GM12878 (cell line): ENCODE measurements around the gene EFCAB9. TPM values are rescaled to one million over a fixed set of nuclear protein-coding genes. Genes with fewer than 3 reads are reported as not detected.

Experiments
- ATAC-seq: fragments of 200-7000 bp; cut with Tn5 transposase; 3 replicates; pipeline ENCODE4 v1.9.1; 2020; ENCODE audit warnings: mild to moderate bottlenecking, moderate library complexity
- BruUV-seq: library from RNA; stranded (reverse); fragments of 400-500 nt; replicated peaks from 2 replicates; lab custom pipeline; 2021; lab: Mats Ljungman, UMichigan
- CTCF ChIA-PET: fragments of 300-600 bp; sonication (Branson Sonifier 250); formaldehyde crosslinking; extraction: SDS; loops from one replicate; lab custom pipeline; 2021; ENCODE audit warnings: inconsistent platforms; lab: Yijun Ruan, JAX
- POLR2A ChIA-PET: fragments of 350-600 bp; formaldehyde crosslinking; extraction: SDS; loops from one replicate; lab custom pipeline; 2021; ENCODE audit warnings: inconsistent platforms; lab: Charles Lee
- RAD21 ChIA-PET: fragments of 300-600 bp; sonication (Branson Sonifier 250); formaldehyde crosslinking; loops from one replicate; lab custom pipeline; 2023; ENCODE audit warnings: antibody characterized with exemption; ENCODE audit not compliant: unreplicated experiment; lab: Charles Lee
- SMC1A ChIA-PET: fragments of 300-600 bp; sonication (Branson Sonifier 250); formaldehyde crosslinking; loops from one replicate; lab custom pipeline; 2023; ENCODE audit not compliant: unreplicated experiment, uncharacterized antibody; lab: Charles Lee
- DNase-seq: peaks from one replicate; pipeline ENCODE4 v3.0.0-alpha.2; 2011; ENCODE audit warnings: low read depth, low spot score
- FAIRE-seq: peaks from 3 replicates; lab custom pipeline; 2011; peaks lifted over from hg19 to GRCh38; lab: Jason Lieb, UNC
- H2AFZ ChIP-seq: 2 replicates; pipeline ENCODE4 v1.6.0; 2011; ENCODE audit warnings: low read depth, low read length, control low read depth; ENCODE audit not compliant: control insufficient read depth
- H3K27ac ChIP-seq: 2 replicates; pipeline ENCODE4 v1.5.1; 2011; ENCODE audit warnings: control low read depth; ENCODE audit not compliant: control insufficient read depth, insufficient read depth
- H3K27me3 ChIP-seq, 2 experiments: replicated peaks in 1 of 2; 2 replicates each; pipeline versions ENCODE4 v1.6.0 to v1.6.1; 2011; ENCODE audit warnings: low read length in 1 of 2; ENCODE audit not compliant: control insufficient read depth in 2 of 2, insufficient read depth in 2 of 2
- H3K36me3 ChIP-seq, 2 experiments: 2 replicates each; pipeline ENCODE4 v1.5.1; 2011; ENCODE audit warnings: low read length in 1 of 2; ENCODE audit not compliant: control insufficient read depth in 2 of 2, insufficient read depth in 2 of 2
- H3K4me1 ChIP-seq: 2 replicates; pipeline ENCODE4 v1.6.1; 2011; ENCODE audit warnings: mild to moderate bottlenecking, low read length, moderate library complexity, mixed read lengths; ENCODE audit not compliant: control insufficient read depth, insufficient read depth
- H3K4me2 ChIP-seq: 2 replicates; pipeline ENCODE4 v1.6.0; 2011; ENCODE audit warnings: control low read depth; ENCODE audit not compliant: control insufficient read depth, insufficient read depth
- H3K4me3 ChIP-seq: fragments of 200-600 bp; sonication (generic); 2 replicates; pipeline ENCODE4 v1.5.1; 2016
- H3K79me2 ChIP-seq: 2 replicates; pipeline ENCODE4 v1.6.0; 2011; ENCODE audit warnings: low read length; ENCODE audit not compliant: control insufficient read depth, insufficient read depth
- H3K9ac ChIP-seq: 2 replicates; pipeline ENCODE4 v1.8.0; 2011; ENCODE audit warnings: low read length, control low read depth, mixed read lengths; ENCODE audit not compliant: control insufficient read depth, insufficient read depth
- H3K9me3 ChIP-seq: replicated peaks from 3 replicates; pipeline ENCODE4 v1.5.1; 2011; ENCODE audit warnings: mild to moderate bottlenecking, low read length; ENCODE audit not compliant: control insufficient read depth, insufficient read depth
- H4K20me1 ChIP-seq: 2 replicates; pipeline ENCODE4 v1.6.0; 2011; ENCODE audit not compliant: control insufficient read depth, insufficient read depth
- HDGF ChIP-seq: fragments of 450-650 bp; IDR thresholded peaks from 2 replicates; pipeline ENCODE4 v1.6.1; 2016; ENCODE audit warnings: antibody characterized with exemption
- MTA3 ChIP-seq: IDR thresholded peaks from 2 replicates; pipeline ENCODE4 v1.6.1; 2012; ENCODE audit warnings: low read length, inconsistent platforms, borderline replicate concordance
- RAD51 ChIP-seq: fragments of 450-650 bp; IDR thresholded peaks from 2 replicates; pipeline ENCODE4 v1.6.1; 2016; ENCODE audit warnings: moderate library complexity, mild to moderate bottlenecking, inconsistent platforms
- ZNF384 ChIP-seq: IDR thresholded peaks from 2 replicates; pipeline ENCODE4 v1.6.1; 2012; ENCODE audit warnings: low read depth, mild to moderate bottlenecking, low read length, improper control_type of control experiment, borderline replicate concordance
- WGBS: methylation state at CpG from one replicate; pipeline ENCODE4 v1.1.6; 2016; ENCODE audit warnings: low lambda C conversion rate; ENCODE audit not compliant: insufficient replicate concordance, insufficient coverage; ENCODE audit errors: missing lambda C conversion rate; 5-methylcytosine and 5-hydroxymethylcytosine counted together
- in situ Hi-C: fragments of 300-500 bp; cut with MboI; formaldehyde crosslinking; loops from 9 replicates; pipeline ENCODE4 v1.14.3; 2018; ENCODE audit warnings: mixed read lengths
- intact Hi-C: fragments of 100-400 bp; cut with micrococcal nuclease; formaldehyde crosslinking; loops from one replicate; pipeline ENCODE4 v1.14.2; 2022; ENCODE audit not compliant: unreplicated experiment
- polyA plus RNA-seq, 11 experiments: library from polyadenylated mRNA; depleted of rRNA in 4 of 11; unstranded in 6 of 11; stranded (reverse) in 5 of 11; fragments of >200 nt; fragmentation: Nextera tagmentation in 4 of 11; fragmentation: Illumina TruSeq in 1 of 11; extraction: Ambion mirVana in 4 of 11; extraction: Trizol in 1 of 11; gene quantifications; 1 replicate in 1 of 11; 2 replicates in 10 of 11; pipeline versions ENCODE4 v1.2.1 to v1.2.3, GENCODE V29; 2011 to 2016; ENCODE audit warnings: inconsistent platforms in 2 of 11, missing spikeins in 2 of 11, low read depth in 1 of 11
- total RNA-seq, 4 experiments: library from RNA; depleted of rRNA in 3 of 4; stranded (reverse); fragments of >200 nt in 3 of 4; fragmentation: Illumina TruSeq in 1 of 4; extraction: Trizol in 1 of 4; gene quantifications; 2 replicates each; pipeline versions ENCODE4 v1.2.1 to v1.2.3, GENCODE V29; 2013 to 2021
- TF ChIP-seq, protein P1 (sequence below): fragments of 450-650 bp; IDR thresholded peaks from 2 replicates; pipeline ENCODE4 v1.6.1; 2017; ENCODE audit warnings: mild to moderate bottlenecking
- TF ChIP-seq, protein P2 (sequence below): fragments of 450-650 bp; IDR thresholded peaks from 2 replicates; pipeline ENCODE4 v1.6.1; 2017; ENCODE audit warnings: mild to moderate bottlenecking, moderate library complexity
- TF ChIP-seq, protein P3 (sequence below): IDR thresholded peaks from 2 replicates; pipeline ENCODE4 v1.6.1; 2011; ENCODE audit warnings: borderline replicate concordance, low read depth, mild to moderate bottlenecking, moderate library complexity, mixed read lengths, low read length; ENCODE audit not compliant: insufficient read depth; ENCODE audit errors: extremely low read length

Gene EFCAB9
- total and polyA plus RNA-seq, 10 of the 15 experiments (the other 5 are each of a cell fraction or from before 2014, with no cell fraction given), result 0.73 TPM; not detected in 9

DNA sequence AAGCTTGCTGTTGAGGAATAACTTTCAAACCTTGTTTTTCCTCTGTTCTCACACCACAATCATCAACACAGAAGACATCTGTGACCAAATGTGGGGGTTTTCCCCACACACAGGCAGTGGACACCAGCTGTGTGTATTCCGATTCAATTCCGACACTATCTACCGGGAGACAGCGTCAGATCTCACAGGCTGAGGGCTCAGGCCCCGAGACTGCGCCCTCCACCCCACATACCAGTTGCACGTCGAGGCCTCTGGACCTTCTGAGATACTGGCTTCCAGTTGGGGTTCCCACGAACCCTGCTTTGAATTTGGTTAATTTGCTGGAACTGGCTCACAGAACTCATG lies 47.3 kb upstream of the EFCAB9 start:
- no peak overlapping the region for H3K4me3 ChIP-seq
- peaks cover 16 to 23% of the 10 kb centered on the region in 2 experiments for H3K36me3 ChIP-seq
- ATAC-seq (no peak), DNase-seq (no peak), FAIRE-seq (no peak)
- TF ChIP-seq MTA3 (no peak), ZNF384 (no peak), HDGF (no peak), RAD51 (no peak)
- TF ChIP-seq, protein P1, sequence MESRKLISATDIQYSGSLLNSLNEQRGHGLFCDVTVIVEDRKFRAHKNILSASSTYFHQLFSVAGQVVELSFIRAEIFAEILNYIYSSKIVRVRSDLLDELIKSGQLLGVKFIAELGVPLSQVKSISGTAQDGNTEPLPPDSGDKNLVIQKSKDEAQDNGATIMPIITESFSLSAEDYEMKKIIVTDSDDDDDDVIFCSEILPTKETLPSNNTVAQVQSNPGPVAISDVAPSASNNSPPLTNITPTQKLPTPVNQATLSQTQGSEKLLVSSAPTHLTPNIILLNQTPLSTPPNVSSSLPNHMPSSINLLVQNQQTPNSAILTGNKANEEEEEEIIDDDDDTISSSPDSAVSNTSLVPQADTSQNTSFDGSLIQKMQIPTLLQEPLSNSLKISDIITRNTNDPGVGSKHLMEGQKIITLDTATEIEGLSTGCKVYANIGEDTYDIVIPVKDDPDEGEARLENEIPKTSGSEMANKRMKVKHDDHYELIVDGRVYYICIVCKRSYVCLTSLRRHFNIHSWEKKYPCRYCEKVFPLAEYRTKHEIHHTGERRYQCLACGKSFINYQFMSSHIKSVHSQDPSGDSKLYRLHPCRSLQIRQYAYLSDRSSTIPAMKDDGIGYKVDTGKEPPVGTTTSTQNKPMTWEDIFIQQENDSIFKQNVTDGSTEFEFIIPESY, result no peak
- TF ChIP-seq, protein P2, sequence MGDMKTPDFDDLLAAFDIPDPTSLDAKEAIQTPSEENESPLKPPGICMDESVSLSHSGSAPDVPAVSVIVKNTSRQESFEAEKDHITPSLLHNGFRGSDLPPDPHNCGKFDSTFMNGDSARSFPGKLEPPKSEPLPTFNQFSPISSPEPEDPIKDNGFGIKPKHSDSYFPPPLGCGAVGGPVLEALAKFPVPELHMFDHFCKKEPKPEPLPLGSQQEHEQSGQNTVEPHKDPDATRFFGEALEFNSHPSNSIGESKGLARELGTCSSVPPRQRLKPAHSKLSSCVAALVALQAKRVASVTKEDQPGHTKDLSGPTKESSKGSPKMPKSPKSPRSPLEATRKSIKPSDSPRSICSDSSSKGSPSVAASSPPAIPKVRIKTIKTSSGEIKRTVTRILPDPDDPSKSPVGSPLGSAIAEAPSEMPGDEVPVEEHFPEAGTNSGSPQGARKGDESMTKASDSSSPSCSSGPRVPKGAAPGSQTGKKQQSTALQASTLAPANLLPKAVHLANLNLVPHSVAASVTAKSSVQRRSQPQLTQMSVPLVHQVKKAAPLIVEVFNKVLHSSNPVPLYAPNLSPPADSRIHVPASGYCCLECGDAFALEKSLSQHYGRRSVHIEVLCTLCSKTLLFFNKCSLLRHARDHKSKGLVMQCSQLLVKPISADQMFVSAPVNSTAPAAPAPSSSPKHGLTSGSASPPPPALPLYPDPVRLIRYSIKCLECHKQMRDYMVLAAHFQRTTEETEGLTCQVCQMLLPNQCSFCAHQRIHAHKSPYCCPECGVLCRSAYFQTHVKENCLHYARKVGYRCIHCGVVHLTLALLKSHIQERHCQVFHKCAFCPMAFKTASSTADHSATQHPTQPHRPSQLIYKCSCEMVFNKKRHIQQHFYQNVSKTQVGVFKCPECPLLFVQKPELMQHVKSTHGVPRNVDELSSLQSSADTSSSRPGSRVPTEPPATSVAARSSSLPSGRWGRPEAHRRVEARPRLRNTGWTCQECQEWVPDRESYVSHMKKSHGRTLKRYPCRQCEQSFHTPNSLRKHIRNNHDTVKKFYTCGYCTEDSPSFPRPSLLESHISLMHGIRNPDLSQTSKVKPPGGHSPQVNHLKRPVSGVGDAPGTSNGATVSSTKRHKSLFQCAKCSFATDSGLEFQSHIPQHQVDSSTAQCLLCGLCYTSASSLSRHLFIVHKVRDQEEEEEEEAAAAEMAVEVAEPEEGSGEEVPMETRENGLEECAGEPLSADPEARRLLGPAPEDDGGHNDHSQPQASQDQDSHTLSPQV, result no peak
- TF ChIP-seq, protein P3, sequence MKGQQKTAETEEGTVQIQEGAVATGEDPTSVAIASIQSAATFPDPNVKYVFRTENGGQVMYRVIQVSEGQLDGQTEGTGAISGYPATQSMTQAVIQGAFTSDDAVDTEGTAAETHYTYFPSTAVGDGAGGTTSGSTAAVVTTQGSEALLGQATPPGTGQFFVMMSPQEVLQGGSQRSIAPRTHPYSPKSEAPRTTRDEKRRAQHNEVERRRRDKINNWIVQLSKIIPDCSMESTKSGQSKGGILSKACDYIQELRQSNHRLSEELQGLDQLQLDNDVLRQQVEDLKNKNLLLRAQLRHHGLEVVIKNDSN, result no peak
- POLR2A ChIA-PET, result no interaction called here
- no peak overlapping the region for H3K4me2 ChIP-seq
- 98% methylated on average over 9 of the region's 9 CpGs for WGBS
- no peaks in the 10 kb centered on the region for H3K27me3 ChIP-seq
- H3K79me2 ChIP-seq, result peaks cover 70% of the 10 kb centered on the region
- in situ Hi-C loops (no loop called here), intact Hi-C loops (no loop called here)
- no peak overlapping the region for H3K27ac ChIP-seq
- H4K20me1 ChIP-seq, result peaks cover 6% of the 10 kb centered on the region
- CTCF ChIA-PET, result interaction anchor here (1.1 kb wide), 1 partner anchor 37 kb away, joined by 3 read pairs; no protein-coding TSS in a partner anchor
- SMC1A ChIA-PET, result no interaction called here
- no peak overlapping the region for H2AFZ ChIP-seq
- RAD21 ChIA-PET, result no interaction called here
- peaks cover 27% of the 10 kb centered on the region for H3K4me1 ChIP-seq
- H3K9me3 ChIP-seq, result no peaks in the 10 kb centered on the region
- BruUV-seq, result no TSS peak
- no peak overlapping the region for H3K9ac ChIP-seq
